MM.1S (cell line): Measurements from ENCODE around the gene SMAD4.

ENCODE experiments used
- DNase-seq: peaks from one replicate; pipeline ENCODE4 v3.0.0-alpha.2; 2015
- H2AFZ ChIP-seq: fragments of 300-600 bp; sonication (generic); 2 replicates; pipeline ENCODE4 v1.6.0; 2016; ENCODE audit warnings: antibody characterized with exemption, low read length
- H3F3A ChIP-seq: fragments of 300-600 bp; sonication (generic); 2 replicates; pipeline ENCODE4 v1.6.1; 2016; ENCODE audit warnings: mild to moderate bottlenecking, antibody characterized with exemption, low read length, moderate library complexity, mixed read lengths; ENCODE audit not compliant: insufficient read depth
- H3K27ac ChIP-seq: fragments of 300-600 bp; sonication (generic); 2 replicates; pipeline ENCODE4 v1.5.1; 2016; ENCODE audit warnings: mild to moderate bottlenecking, low read length
- H3K27me3 ChIP-seq: fragments of 300-600 bp; sonication (generic); replicated peaks from 2 replicates; pipeline ENCODE4 v1.6.0; 2016; ENCODE audit warnings: low read length; ENCODE audit not compliant: insufficient read depth
- H3K36me3 ChIP-seq: fragments of 300-600 bp; sonication (generic); replicated peaks from 2 replicates; pipeline ENCODE4 v1.6.1; 2016; ENCODE audit warnings: mild to moderate bottlenecking, low read length, mixed read lengths; ENCODE audit not compliant: insufficient read depth
- H3K4me1 ChIP-seq: fragments of 300-600 bp; sonication (generic); 2 replicates; pipeline ENCODE4 v1.6.1; 2016; ENCODE audit warnings: low read length, mixed read lengths
- H3K4me2 ChIP-seq: fragments of 300-600 bp; sonication (generic); 2 replicates; pipeline ENCODE4 v1.6.0; 2016; ENCODE audit warnings: low read depth, low read length
- H3K4me3 ChIP-seq: fragments of 300-600 bp; sonication (generic); 2 replicates; pipeline ENCODE4 v1.5.1; 2016; ENCODE audit warnings: low read length, mixed read lengths
- H3K79me2 ChIP-seq: fragments of 300-600 bp; sonication (generic); 2 replicates; pipeline ENCODE4 v1.6.1; 2016; ENCODE audit warnings: mixed run types, low read length, mixed read lengths
- H3K9ac ChIP-seq: fragments of 300-600 bp; sonication (generic); 2 replicates; pipeline ENCODE4 v1.6.1; 2016; ENCODE audit warnings: low read length, mixed read lengths
- H3K9me2 ChIP-seq: fragments of 300-600 bp; sonication (generic); replicated peaks from 2 replicates; pipeline ENCODE4 v1.6.1; 2016; ENCODE audit warnings: mild to moderate bottlenecking, low read length, mixed read lengths; ENCODE audit not compliant: insufficient read depth
- H3K9me3 ChIP-seq: fragments of 300-600 bp; sonication (generic); replicated peaks from 2 replicates; pipeline ENCODE4 v1.6.1; 2016; ENCODE audit warnings: mild to moderate bottlenecking, low read length, mixed read lengths; ENCODE audit not compliant: insufficient read depth
- H4K20me1 ChIP-seq: fragments of 300-600 bp; sonication (generic); 2 replicates; pipeline ENCODE4 v1.6.1; 2016; ENCODE audit warnings: mild to moderate bottlenecking, low read length, moderate library complexity, mixed read lengths; ENCODE audit not compliant: insufficient read depth
- CTCF ChIP-seq: fragments of 300-600 bp; sonication (generic); IDR thresholded peaks from 2 replicates; pipeline ENCODE4 v1.5.1; 2016; ENCODE audit warnings: antibody characterized with exemption, low read length, mixed read lengths
- EZH2 ChIP-seq: fragments of 300-600 bp; sonication (generic); optimal IDR thresholded peaks from 2 replicates; pipeline ENCODE3; 2017; ENCODE audit warnings: low read depth, mild to moderate bottlenecking, antibody characterized with exemption, low read length, mixed read lengths
- EZH2phosphoT487 ChIP-seq: fragments of 300-600 bp; sonication (generic); IDR thresholded peaks from 2 replicates; pipeline ENCODE4 v1.6.1; 2018; ENCODE audit warnings: antibody characterized with exemption, low read length

SMAD4 gene

GRCh38 chr18:51066273-51066672, 36.3 kb downstream of the SMAD4 start:
- peaks cover 18% of the 10 kb centered on the region; the same call in 1 of the 2 replicates for H3K79me2 ChIP-seq
- H3K4me2 ChIP-seq = no peak overlapping the region
- H2AFZ ChIP-seq = no peak overlapping the region
- no peaks in the 10 kb centered on the region for H3K4me1 ChIP-seq
- no peaks in the 10 kb centered on the region for H3K27me3 ChIP-seq
- no peak for DNase-seq
- no peaks in the 10 kb centered on the region for H3K9me3 ChIP-seq
- H3K27ac ChIP-seq = no peak overlapping the region
- peaks cover 10% of the 10 kb centered on the region for H3K36me3 ChIP-seq
- no peak overlapping the region for H3K9ac ChIP-seq
- TF ChIP-seq CTCF = no peak
- no peak for TF ChIP-seq EZH2phosphoT487
- no peak for TF ChIP-seq EZH2
- H4K20me1 ChIP-seq = no peaks in the 10 kb centered on the region
- no peaks in the 10 kb centered on the region for H3F3A ChIP-seq
- H3K4me3 ChIP-seq = no peak overlapping the region
- H3K9me2 ChIP-seq = no peaks in the 10 kb centered on the region

- no peak for DNase-seq
- no peaks in the 10 kb centered on the region for H3K27me3 ChIP-seq
- no peak overlapping the region for H3K4me2 ChIP-seq
- TF ChIP-seq EZH2phosphoT487 (no peak), EZH2 (no peak), CTCF (no peak)
- no peaks in the 10 kb centered on the region for H4K20me1 ChIP-seq
- no peak overlapping the region for H3K27ac ChIP-seq
- no peaks in the 10 kb centered on the region for H3F3A ChIP-seq
- H3K9ac ChIP-seq = no peak overlapping the region
- H3K4me3 ChIP-seq = no peak overlapping the region
- no peaks in the 10 kb centered on the region for H3K9me2 ChIP-seq
- H3K79me2 ChIP-seq = peaks cover 29% of the 10 kb centered on the region
- H2AFZ ChIP-seq = no peak overlapping the region
- peaks cover 10% of the 10 kb centered on the region for H3K36me3 ChIP-seq
- no peaks in the 10 kb centered on the region for H3K4me1 ChIP-seq
- no peaks in the 10 kb centered on the region for H3K9me3 ChIP-seq
Measured at GRCh38 chr18:51068105-51068504, 38.1 kb downstream of the SMAD4 start.

GRCh38 chr18:51069885-51070284, 39.9 kb downstream of the SMAD4 start:
- Histone ChIP-seq H3K36me3 (peaks cover 10% of the 10 kb centered on the region), H3K27ac (no peak overlapping the region)

More at GRCh38 chr18:51069885-51070284, 39.9 kb downstream of the SMAD4 start:
- peaks cover 42% of the 10 kb centered on the region for H3K79me2 ChIP-seq
- H4K20me1 ChIP-seq = no peaks in the 10 kb centered on the region
- H3F3A ChIP-seq = no peaks in the 10 kb centered on the region
- H3K27me3 ChIP-seq = no peaks in the 10 kb centered on the region
- no peak overlapping the region for H3K4me2 ChIP-seq
- H3K9me3 ChIP-seq = no peaks in the 10 kb centered on the region
- H2AFZ ChIP-seq = no peak overlapping the region
- no peaks in the 10 kb centered on the region for H3K9me2 ChIP-seq
- TF ChIP-seq CTCF (no peak), EZH2 (no peak), EZH2phosphoT487 (no peak)
- no peak overlapping the region for H3K9ac ChIP-seq
- H3K4me3 ChIP-seq = no peak overlapping the region
- H3K4me1 ChIP-seq = peaks cover 6% of the 10 kb centered on the region; the same call in 1 of the 2 replicates
- DNase-seq = no peak
